GM21423 (cell line): ENCODE results near the gene ACO2.

Experiments used
- ATAC-seq: cut with Tn5 transposase; IDR thresholded peaks from one replicate; pipeline ENCODE4 v1.9.1; 2021; ENCODE audit warnings: mild to moderate bottlenecking, moderate library complexity; ENCODE audit not compliant: unreplicated experiment

The ACO2 gene

GRCh38 chr22:41518048-41518347 lies 49.1 kb downstream of the ACO2 start:
- ATAC-seq, result no peak

- no peak for ATAC-seq
These were observed 52.2 kb downstream of the ACO2 start for GRCh38 chr22:41521126-41521525.

- ATAC-seq, result no peak
These were observed 53.9 kb downstream of the ACO2 start for GRCh38 chr22:41522813-41523212.

GRCh38 chr22:41523464-41524221 lies 54.7 kb downstream of the ACO2 start:
- ATAC-seq, result no peak

- ATAC-seq, result no peak
These were observed 55.3 kb downstream of the ACO2 start for GRCh38 chr22:41524251-41524661.

GRCh38 chr22:41524809-41525449 lies 56.0 kb downstream of the ACO2 start:
- no peak for ATAC-seq

- no peak for ATAC-seq
These were observed 56.7 kb downstream of the ACO2 start for GRCh38 chr22:41525450-41526225.

- ATAC-seq, result no peak
These were observed 57.4 kb downstream of the ACO2 start for GRCh38 chr22:41526226-41526829.

- no peak for ATAC-seq
These were observed 58.2 kb downstream of the ACO2 start for GRCh38 chr22:41526830-41527799.

GRCh38 chr22:41528132-41528766 lies 59.3 kb downstream of the ACO2 start:
- no peak for ATAC-seq

- no peak for ATAC-seq
These were observed 60.1 kb downstream of the ACO2 start for GRCh38 chr22:41528938-41529561.

GRCh38 chr22:41530890-41531714 lies 62.2 kb downstream of the ACO2 start:
- ATAC-seq, result no peak

GRCh38 chr22:41531715-41532477 lies 63.0 kb downstream of the ACO2 start:
- ATAC-seq, result no peak

GRCh38 chr22:41532908-41533825 lies 64.2 kb downstream of the ACO2 start:
- no peak for ATAC-seq

- no peak for ATAC-seq
These were observed 65.3 kb downstream of the ACO2 start for GRCh38 chr22:41534219-41534618.

GRCh38 chr22:41535244-41535643 lies 66.3 kb downstream of the ACO2 start:
- ATAC-seq, result no peak

GRCh38 chr22:41537203-41537602 lies 68.3 kb downstream of the ACO2 start:
- no peak for ATAC-seq
